SU-DHL-6 (cell line): ENCODE measurements around the gene MRPL38.

Experiments used
- CTCF ChIP-seq: fragments of 200-600 bp; sonication (generic); IDR thresholded peaks from one replicate; pipeline ENCODE4 v1.5.1; 2017; ENCODE audit warnings: antibody characterized with exemption, mild to moderate bottlenecking, low read length, moderate library complexity; ENCODE audit not compliant: insufficient read depth, poor library complexity, severe bottlenecking
- EZH2phosphoT487 ChIP-seq: fragments of 200-600 bp; sonication (generic), shearing (Covaris generic); conservative IDR thresholded peaks from 2 replicates; pipeline ENCODE4 v1.6.1; 2018; ENCODE audit warnings: mild to moderate bottlenecking, antibody characterized with exemption, low read length, moderate library complexity, mixed read lengths

GRCh38 chr17:75893305-75894048, 11.2 kb downstream of the MRPL38 start:
- TF ChIP-seq CTCF (no peak), EZH2phosphoT487 (no peak)
